ENCODE measurements around the gene AUP1. TPM values are rescaled to one million over a fixed set of nuclear protein-coding genes. Genes with fewer than 3 reads are reported as not detected.

AUP1 gene
- total and polyA plus RNA-seq, 9 of the 15 experiments (the other 6 are each of a cell fraction or from before 2014, with no cell fraction given): 70.7 to 245 (median 165) TPM

GRCh38 chr2:74507145-74507925, 22.2 kb downstream of the AUP1 start, which contains the start of gene PCGF1 (continued):
- TF ChIP-seq, protein P1, sequence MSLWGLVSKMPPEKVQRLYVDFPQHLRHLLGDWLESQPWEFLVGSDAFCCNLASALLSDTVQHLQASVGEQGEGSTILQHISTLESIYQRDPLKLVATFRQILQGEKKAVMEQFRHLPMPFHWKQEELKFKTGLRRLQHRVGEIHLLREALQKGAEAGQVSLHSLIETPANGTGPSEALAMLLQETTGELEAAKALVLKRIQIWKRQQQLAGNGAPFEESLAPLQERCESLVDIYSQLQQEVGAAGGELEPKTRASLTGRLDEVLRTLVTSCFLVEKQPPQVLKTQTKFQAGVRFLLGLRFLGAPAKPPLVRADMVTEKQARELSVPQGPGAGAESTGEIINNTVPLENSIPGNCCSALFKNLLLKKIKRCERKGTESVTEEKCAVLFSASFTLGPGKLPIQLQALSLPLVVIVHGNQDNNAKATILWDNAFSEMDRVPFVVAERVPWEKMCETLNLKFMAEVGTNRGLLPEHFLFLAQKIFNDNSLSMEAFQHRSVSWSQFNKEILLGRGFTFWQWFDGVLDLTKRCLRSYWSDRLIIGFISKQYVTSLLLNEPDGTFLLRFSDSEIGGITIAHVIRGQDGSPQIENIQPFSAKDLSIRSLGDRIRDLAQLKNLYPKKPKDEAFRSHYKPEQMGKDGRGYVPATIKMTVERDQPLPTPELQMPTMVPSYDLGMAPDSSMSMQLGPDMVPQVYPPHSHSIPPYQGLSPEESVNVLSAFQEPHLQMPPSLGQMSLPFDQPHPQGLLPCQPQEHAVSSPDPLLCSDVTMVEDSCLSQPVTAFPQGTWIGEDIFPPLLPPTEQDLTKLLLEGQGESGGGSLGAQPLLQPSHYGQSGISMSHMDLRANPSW (CRISPR knock-in tag; IDR thresholded peaks at IDR 0.05): 0 out of 2 replicates have a peak, but pooled peaks have one; percentile 55
- peak; percentile 38; the same call in 1 of the 2 replicates for TF ChIP-seq NFIC (IDR thresholded peaks at IDR 0.05)
- TF ChIP-seq, protein P2, sequence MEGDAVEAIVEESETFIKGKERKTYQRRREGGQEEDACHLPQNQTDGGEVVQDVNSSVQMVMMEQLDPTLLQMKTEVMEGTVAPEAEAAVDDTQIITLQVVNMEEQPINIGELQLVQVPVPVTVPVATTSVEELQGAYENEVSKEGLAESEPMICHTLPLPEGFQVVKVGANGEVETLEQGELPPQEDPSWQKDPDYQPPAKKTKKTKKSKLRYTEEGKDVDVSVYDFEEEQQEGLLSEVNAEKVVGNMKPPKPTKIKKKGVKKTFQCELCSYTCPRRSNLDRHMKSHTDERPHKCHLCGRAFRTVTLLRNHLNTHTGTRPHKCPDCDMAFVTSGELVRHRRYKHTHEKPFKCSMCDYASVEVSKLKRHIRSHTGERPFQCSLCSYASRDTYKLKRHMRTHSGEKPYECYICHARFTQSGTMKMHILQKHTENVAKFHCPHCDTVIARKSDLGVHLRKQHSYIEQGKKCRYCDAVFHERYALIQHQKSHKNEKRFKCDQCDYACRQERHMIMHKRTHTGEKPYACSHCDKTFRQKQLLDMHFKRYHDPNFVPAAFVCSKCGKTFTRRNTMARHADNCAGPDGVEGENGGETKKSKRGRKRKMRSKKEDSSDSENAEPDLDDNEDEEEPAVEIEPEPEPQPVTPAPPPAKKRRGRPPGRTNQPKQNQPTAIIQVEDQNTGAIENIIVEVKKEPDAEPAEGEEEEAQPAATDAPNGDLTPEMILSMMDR (IDR thresholded peaks at IDR 0.05 in 2 of 3, conservative IDR thresholded peaks at IDR 0.05 in 1 of 3; ENCODE audit: insufficient read depth in 2 of 3, low read depth in 1 of 3, low read length in 3 of 3): peak; percentile 42 to 57 (median 54); a peak in 5 of 6 replicates
- no peak for TF ChIP-seq GTF2F1 (IDR thresholded peaks at IDR 0.05; ENCODE audit: low read depth, low read length)
- TF ChIP-seq SMARCA5 (IDR thresholded peaks at IDR 0.05): no peak; the same call in 1 of the 2 replicates
- 0 out of 2 replicates have a peak, but pooled peaks have one; percentile 55 for TF ChIP-seq RBM14 (IDR thresholded peaks at IDR 0.05; ENCODE audit: borderline replicate concordance, insufficient read depth, low read depth, low read length)
- no peak for TF ChIP-seq ZNF174 (CRISPR knock-in tag; IDR thresholded peaks at IDR 0.05)
- no peak for TF ChIP-seq IRF2 (CRISPR knock-in tag; IDR thresholded peaks at IDR 0.05)
- no peak for TF ChIP-seq BCL6 (CRISPR knock-in tag; IDR thresholded peaks at IDR 0.05)
- no peak for TF ChIP-seq KHSRP (IDR thresholded peaks at IDR 0.05)
- TF ChIP-seq, protein P3, sequence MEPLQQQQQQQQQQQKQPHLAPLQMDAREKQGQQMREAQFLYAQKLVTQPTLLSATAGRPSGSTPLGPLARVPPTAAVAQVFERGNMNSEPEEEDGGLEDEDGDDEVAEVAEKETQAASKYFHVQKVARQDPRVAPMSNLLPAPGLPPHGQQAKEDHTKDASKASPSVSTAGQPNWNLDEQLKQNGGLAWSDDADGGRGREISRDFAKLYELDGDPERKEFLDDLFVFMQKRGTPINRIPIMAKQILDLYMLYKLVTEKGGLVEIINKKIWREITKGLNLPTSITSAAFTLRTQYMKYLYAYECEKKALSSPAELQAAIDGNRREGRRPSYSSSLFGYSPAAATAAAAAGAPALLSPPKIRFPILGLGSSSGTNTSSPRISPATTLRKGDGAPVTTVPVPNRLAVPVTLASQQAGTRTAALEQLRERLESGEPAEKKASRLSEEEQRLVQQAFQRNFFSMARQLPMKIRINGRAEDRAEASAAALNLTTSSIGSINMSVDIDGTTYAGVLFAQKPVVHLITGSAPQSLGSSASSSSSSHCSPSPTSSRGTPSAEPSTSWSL (CRISPR knock-in tag; IDR thresholded peaks at IDR 0.05; ENCODE audit: borderline replicate concordance): peak; percentile 88; the same call in 1 of the 2 replicates
- no peak for TF ChIP-seq ZNF436 (CRISPR knock-in tag; IDR thresholded peaks at IDR 0.05)
- no peak for TF ChIP-seq ZBTB34 (CRISPR knock-in tag; IDR thresholded peaks at IDR 0.05)
- TF ChIP-seq, protein P4, sequence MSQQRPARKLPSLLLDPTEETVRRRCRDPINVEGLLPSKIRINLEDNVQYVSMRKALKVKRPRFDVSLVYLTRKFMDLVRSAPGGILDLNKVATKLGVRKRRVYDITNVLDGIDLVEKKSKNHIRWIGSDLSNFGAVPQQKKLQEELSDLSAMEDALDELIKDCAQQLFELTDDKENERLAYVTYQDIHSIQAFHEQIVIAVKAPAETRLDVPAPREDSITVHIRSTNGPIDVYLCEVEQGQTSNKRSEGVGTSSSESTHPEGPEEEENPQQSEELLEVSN (IDR thresholded peaks at IDR 0.05; ENCODE audit: borderline replicate concordance in 1 of 2, extremely low read depth in 1 of 2, insufficient read depth in 1 of 2, insufficient read length in 1 of 2, low read depth in 1 of 2, low read length in 1 of 2, poor library complexity in 1 of 2, severe bottlenecking in 1 of 2): peak; percentile 67 to 69
- TF ChIP-seq ETV1 (tag; conservative IDR thresholded peaks at IDR 0.05; ENCODE audit: low read depth): peak; percentile 70
- no peak for TF ChIP-seq RBM34 (IDR thresholded peaks at IDR 0.05; ENCODE audit: borderline replicate concordance, insufficient read depth, low read length)

Data from K562 (cell line).